Stimulated activated CD4-positive, alpha-beta T cell treated with anti-CD3 and anti-CD28 coated beads, TNF-alpha, amount 100 ng/mL, for 48 hours (primary cell): Measurements from ENCODE around the gene RPL3.
"Not testable (repeated sequence)": the region's sequence is repeated elsewhere in the genome, so short reads cannot be mapped to it uniquely, and the experiment has no call there.

Experiments used
- DNase-seq, 3 donors: peaks; one replicate each; pipeline ENCODE4 v3.0.0-alpha.2; 2020; ENCODE audit warnings: low read depth in 3 of 3

RPL3 gene

GRCh38 chr22:39351689-39352214 is 32.3 kb upstream of the RPL3 start:
- no peak for DNase-seq

DNA sequence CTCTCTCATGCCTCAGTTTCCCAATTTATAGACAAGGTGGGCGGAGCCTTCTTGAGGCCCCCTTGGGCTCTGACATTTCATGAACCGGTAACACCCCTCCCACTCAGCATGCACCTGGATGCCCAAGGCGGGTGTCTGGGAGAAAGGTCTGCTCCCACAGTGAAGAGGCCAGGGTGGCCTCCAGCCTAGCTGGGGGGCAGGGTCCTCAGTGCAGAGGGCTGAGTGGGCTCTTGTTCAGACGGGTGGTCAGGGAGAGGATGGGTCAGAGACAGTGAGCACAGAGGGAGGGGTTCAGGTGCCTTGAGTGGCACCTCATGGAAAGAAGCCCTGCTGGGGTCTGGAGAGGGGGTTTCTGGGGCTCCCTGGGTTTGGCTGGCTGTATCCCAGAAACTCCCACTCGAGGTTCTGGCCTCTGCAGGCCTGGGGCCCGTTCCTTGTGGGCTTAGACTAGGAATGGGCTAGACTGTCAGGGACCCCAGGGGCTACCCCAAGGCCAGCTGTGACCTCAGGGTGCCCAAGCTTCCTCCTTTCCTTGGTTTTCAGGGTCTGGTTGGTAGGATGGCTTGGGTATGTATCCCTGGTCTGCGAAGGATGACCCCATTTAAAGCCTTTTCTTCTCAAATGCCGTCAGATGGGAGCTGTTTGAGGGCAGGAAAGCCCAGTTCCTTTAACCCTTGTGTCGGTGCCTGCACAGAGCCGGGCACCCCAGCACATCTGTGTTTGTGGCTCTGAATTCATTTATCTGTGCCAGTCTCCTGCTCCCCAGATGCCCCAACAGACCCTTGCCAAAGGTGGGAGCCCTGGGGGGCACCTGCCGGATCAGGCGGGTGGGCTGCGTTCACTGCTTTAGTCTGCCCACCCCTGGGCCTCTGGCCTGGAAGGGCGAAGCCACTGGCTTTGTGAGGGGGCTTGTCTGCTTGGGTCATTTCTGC is 31.6 kb upstream of the RPL3 start:
- DNase-seq: no peak

DNA sequence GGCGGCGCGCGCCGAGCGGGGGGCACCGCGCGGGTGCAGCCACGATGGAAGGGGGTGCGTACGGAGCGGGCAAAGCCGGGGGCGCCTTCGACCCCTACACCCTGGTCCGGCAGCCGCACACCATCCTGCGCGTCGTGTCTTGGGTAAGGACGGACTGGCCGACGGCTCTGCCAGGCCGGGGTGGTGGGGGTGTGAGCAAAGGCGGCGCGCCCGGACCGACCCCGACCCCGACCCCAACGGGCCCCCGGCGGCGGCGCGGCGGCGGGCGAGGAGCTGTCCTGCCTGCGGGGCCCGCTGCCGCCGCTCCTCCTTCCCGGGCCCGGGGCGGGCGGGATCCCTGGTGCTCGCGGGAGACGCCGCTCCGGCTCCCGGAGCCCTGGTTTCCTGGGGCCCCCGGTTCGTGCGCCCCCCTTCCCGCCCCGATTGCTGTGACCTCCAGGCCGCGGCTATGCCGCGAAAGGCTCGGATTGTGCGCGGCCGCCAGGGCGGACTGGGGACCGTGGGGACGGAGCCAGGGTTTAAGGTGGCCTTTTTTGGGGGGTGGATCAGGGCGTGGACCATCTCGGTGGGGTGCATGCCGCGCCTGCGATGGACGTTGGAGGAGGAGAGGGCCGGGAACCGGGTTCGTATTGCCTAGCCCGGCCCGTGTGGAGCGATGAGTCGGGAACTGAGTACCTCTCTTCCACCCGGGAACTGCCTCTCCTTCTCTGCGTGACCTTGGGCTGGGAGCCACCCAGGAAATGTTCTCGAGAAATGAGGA is 30.7 kb upstream of the RPL3 start, which contains the start of gene SYNGR1:
SYNGR1 (plus strand) TSS at position 25 of the 760 bp plus-strand sequence; CDS start at position 45, 20 bp downstream.
- no peak for DNase-seq

- no peak for DNase-seq
These were observed 30.1 kb upstream of the RPL3 start for GRCh38 chr22:39349506-39349966.

DNA sequence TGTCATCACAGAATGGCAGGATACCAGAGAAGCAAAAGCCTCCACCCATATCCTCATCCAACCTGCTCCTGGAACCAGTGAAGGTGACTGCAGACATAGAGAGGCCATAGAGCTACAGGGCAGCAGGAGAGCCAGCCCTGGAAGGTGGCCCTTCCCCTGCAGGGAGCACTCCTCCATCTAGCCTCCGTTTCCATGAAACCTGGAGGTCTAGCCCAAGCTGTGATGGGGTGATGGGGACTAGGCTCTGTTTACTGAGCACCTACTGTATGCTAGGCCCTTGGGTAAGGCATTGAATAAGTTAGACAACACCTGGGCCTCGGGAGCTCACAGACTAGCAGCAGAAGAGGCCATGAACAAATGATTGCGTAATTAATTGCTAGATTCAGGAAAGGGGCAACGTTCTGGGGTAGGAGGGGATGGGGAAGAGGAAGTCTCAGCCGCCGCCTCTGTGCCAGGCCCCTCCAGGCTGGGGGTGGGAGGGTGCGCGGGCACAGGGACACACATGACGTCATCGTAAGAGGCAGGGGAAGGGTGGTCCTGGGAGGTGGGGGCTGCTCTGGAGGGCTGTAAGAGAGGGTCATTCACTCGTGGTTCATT is 29.6 kb upstream of the RPL3 start:
- DNase-seq: no peak

DNA sequence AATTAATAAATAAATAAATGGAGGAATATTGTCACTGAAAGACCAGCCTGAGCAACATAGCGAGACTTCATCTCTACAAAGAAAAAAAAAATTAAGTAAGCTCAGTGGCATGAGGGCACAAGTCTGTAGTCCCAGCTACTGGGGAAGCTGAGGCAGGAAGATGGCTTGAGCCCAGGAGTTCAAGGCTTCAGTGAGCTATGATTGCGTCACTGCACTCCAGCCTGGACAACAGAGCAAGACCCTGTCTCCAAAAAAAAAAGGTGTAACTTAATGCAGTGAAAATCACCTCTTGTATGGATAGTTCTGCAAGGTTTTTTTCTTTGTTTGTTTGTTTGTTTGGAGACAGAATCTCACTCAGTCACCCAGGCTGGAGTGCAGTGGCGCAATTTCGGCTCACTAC is 25.8 kb upstream of the RPL3 start:
- no peak for DNase-seq

- no peak for DNase-seq
These were observed 24.6 kb upstream of the RPL3 start for GRCh38 chr22:39344046-39344390.

- DNase-seq: peak in 2 of 3 donors; percentile 25 to 46
These were observed 24.0 kb upstream of the RPL3 start for GRCh38 chr22:39343259-39344045.

DNA sequence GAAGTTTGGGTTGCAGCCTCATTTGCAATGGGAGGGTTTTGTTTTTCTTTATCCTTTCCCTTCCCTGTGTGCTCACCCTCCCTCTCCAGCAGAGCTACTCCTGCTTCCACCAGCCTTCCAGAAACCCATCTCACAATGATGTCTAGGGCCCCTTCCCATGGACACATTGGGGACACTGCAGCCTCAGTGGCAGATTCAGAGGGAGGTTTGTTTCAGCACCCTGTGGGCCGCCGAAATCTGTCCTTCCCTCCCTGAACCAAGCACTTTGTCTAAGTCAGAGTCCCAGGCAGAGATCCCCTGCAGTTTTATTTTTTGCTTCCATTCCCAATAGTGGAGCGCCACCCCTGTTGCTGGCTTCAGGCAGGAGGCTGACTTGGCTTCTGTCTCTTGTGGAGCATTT is 21.8 kb upstream of the RPL3 start:
- no peak for DNase-seq

DNA sequence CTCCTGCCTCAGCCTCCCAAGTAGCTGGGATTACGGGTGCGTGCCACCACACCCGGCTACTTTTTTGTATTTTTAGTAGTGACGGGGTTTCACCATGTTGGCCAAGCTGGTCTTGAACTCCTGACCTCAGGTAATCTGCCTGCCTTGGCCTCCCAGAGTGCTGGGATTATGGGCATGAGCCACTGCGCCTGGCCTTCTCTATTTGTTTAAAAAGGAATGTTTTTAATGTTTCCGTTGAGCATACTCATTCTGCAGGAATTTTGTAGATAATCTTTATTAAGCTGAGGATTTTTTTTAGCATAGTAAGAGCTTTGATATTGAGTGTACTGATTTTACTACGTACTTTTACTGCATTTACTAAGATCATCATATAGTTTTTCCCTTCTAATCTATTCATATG is 20.4 kb upstream of the RPL3 start:
- DNase-seq: not testable (repeated sequence)

- no peak for DNase-seq
These were observed 17.0 kb upstream of the RPL3 start for GRCh38 chr22:39336411-39336810.

- DNase-seq: no peak
These were observed 13.1 kb upstream of the RPL3 start for GRCh38 chr22:39332441-39333064.

GRCh38 chr22:39330553-39330952 is 11.1 kb upstream of the RPL3 start:
- DNase-seq: not testable (repeated sequence)

DNA sequence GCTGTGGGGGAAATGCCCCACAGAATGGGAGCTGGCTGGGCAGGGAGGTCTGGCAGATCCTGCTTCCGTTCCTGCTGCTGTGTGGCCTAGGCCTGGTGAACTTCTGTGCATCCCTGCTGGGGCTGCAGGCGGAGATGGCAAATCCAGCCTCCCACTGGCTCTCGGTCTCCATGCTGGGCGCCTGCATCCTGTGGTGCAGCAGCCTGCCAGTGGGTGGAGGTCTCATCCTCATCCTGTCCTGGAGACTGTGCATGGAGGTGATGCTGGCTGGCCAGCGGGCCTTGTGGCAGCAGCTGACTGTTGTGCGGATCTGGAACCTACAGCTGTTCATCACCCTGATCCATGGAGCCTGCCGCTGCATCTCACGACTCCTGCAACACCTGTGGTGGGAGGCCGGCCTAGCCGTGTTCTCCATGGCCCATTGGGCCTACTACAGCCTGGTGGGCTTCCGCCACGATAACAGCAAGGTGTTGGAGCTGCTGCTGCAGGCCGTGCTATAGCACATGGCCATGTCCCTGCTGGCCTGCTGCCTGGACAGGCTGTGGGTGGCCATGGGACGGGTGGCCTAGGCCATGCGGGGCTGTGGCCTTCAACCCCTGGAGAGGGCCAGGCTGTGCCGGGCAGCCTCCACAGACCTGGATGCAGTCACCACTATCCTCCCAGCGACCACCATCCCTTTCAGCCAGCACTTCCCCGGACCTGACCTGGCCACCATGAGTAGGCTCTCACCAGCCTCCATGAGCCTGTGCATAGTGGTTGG is 8.8 kb upstream of the RPL3 start:
- DNase-seq: no peak

DNA sequence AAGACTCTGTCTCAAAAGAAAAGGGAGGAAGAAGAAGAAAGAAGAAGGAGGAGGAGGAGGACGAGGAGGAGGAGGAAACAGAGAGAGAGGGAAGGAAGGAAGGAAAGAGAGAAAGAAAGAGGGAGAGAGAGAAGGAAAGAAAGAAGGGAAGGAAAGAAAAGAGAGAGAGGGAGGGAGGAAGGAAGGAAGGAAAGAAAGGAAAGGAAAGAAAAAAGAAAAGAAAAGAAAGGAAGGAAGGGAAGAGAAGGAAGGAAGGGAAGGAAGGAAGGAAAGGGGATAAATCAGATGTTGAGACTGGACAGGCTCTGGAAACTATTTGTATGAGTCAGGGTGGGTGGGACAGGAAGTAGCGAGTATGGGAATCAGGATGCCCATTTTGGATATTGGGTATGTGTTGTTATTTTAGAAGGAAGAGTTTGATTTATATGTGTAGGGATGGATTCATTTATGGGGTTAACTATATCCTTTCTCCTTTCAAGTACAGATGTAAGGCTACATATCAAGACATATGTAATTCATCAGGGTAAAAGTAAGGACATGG is 6.0 kb upstream of the RPL3 start:
- DNase-seq: no peak

DNA sequence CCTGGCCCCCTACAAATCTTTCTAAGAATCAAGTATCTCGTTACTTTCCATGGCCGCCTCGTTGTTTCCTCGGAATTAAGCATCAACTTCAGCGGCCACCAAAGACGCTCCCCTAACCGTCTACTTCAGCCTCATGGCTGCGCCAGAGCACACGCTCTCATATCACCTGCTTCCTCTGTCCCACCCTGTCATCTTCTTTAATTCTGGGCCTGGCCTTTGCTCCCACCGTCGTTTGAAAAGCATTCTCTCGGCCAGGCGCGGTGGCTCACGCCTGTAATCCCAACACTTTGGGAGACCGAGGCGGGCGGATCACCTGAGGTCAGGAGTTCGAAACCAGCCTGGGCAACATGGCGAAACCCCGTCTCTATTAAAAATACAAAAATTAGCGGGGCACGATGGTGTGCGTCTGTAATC is 1.2 kb upstream of the RPL3 start:
- DNase-seq: not testable (repeated sequence)

DNA sequence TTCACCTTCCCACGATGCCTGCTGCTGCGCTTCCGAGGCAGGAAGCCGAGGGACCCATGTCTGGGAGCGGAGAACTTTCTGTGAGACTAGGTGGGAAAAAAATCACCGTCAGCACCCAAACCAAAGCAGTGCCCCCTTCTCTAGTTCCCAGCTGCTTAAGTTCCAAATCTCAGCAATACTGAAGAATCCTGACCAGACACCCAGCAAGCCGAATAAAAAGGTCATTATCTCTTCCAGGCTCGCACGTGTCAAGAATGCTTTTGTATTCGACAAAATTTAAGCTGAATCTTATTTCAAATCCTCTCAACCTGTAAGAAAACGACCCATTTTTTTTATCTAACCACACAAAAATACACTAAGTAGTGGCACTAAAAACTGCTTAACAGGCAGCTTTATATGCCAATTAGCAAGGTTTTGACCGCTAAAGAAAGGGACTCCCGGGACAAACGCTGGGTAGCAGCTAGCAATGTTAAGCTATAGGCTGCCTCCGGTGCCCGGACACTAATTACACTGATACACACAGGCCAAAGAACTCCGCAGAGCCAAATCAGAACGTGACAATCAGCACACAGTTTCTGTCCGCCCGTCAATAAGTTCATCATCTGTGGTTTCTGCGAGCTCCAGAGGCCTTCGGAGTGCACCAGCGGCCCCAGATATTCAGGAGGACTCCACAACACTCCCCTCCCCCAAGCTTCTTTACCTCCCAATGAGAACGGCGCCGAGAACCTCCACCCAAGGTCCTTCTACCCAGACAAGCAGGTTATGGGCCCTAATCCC is 728 bp downstream of the RPL3 start:
- no peak for DNase-seq

- DNase-seq: no peak
These were observed 1.5 kb downstream of the RPL3 start for GRCh38 chr22:39317775-39318506.
